Cerebellar cortex (tissue), 1 donor: Measurements from ENCODE around the gene NFAM1.

ENCODE experiments used
- DNase-seq: peaks from one replicate; pipeline ENCODE4 v3.0.0-alpha.2; 2015; ENCODE audit warnings: low spot score

Gene NFAM1

GRCh38 chr22:42414565-42415303, 17.5 kb downstream of the NFAM1 start:
- no peak for DNase-seq

DNA sequence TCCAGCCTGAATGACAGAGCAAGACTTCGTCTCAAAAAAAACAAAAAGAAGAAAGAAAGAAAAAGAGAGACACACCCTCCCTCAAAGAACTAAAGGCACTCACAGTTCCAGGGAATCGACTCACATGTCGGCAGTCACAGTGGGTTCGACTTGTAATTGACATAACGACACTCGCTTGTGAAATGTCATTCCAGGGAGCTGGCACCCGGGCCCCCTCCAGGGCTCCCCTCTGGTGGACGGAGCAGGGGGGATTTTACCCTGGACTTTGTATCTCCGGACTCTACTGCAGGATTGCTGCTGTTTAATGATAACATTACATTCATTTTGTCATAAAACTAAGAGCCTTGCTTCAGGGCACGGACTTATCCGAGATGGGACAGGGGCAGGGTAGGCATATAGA, 18.2 kb downstream of the NFAM1 start:
- no peak for DNase-seq

DNA sequence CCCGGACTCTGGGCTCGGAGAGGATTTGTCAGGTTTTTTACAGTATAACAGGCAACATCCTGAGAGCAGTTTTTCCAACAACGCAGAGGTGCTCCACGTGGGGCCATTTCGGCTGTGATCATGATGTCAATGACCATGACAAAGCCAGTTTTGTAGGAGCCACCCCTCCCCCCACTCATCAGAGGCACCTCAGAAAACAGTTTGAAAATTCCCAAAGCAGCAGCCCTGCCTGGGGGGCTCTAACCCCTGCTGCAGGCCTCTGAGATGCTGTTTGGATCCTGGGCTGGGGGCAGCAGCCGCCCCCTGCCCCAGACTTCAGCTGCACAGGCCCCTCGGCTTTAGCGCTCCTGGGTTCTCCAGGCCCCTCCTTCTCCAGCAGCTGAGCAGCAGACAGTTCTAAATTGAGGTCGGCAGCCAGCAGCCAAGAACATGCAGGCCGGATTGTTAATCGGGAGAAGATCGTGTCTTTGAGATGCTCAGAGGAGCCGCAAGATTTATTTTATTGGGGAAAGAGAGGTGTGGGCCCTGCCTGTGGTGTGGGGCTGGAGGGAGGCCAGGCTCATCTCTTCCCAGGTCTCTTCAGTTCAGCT, 19.4 kb downstream of the NFAM1 start:
- no peak for DNase-seq

DNA sequence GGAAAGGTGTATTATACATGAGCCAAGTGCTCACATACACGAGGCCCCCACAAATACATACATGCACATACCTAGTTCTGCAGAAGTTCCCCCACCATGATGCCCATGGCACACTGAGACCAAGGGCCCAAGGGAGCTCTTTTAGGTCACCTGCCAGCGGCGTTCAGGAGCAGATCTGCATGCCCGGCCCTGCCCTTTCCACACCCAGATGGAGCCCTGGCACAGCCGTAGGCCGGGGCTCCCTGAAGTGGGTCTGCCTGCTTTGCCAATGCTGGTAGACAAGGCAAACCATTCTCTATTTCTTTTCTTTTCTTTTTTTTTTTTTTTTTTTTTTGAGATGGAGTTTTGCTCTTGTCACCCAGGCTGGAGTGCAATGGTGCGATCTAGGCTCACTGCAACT, 21.5 kb downstream of the NFAM1 start:
- DNase-seq = no peak

- no peak for DNase-seq
These were observed 23.2 kb downstream of the NFAM1 start for GRCh38 chr22:42408810-42409529.

GRCh38 chr22:42408276-42408675, 23.9 kb downstream of the NFAM1 start:
- DNase-seq = no peak

DNA sequence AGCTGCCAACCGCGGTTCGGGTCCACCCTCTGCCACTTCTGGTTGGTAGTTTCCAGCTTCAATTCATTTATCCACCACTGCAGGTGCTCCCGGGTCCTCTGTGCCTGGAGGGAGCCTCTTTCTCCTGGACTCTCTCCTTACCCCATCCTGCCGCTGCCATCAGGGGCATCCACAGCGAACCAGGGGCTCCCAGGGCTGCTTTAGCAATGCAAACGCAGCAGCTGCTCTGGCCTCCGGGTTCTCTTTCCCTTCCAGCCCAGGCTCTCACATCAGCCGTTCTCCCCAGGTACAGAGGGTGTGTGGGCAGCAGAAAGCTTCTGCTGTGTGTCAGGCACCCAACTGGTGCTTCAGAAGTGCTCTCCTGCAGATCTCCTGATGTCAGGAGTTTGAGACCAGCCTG, 27.9 kb downstream of the NFAM1 start:
- no peak for DNase-seq

GRCh38 chr22:42401535-42402334, 30.5 kb downstream of the NFAM1 start:
- DNase-seq = no peak

GRCh38 chr22:42400811-42401534, 31.2 kb downstream of the NFAM1 start:
- no peak for DNase-seq

GRCh38 chr22:42399315-42400271, 32.6 kb downstream of the NFAM1 start:
- DNase-seq = no peak

GRCh38 chr22:42397332-42398249, 34.6 kb downstream of the NFAM1 start:
- no peak for DNase-seq

DNA sequence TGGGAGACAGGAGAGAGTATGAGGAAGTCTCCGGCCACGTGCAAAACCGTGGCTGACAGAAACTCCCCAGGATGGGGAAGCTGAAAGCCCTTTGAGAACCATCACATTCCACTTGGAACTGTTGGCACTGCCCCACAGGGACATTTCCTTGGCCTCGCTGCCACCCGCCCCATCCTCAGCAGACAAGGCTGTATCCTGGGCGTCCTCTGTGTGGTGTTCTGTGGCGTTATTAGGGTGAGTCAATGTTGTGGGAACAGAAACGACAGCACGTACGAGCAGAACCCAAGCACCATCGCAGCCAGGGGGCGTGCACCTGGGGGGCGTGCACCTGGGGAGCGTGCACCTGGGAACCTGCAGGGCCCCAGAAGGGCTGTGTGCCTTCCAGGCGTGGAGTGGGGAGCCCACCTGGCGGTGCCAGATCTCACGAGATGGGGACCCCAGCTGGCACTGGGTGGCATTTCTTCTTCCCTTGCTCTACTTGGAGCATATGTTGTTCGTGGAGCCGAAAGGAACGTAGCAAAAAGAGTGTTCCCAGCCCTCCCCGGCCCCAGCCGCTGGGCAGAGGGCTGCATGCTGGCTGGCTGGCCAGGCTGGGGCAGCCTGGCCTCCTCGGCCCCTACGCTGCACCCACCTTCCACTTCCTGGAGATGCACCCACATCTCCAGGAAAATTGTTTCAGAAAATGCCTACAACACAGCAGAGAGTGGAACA, 35.4 kb downstream of the NFAM1 start:
- DNase-seq = no peak

DNA sequence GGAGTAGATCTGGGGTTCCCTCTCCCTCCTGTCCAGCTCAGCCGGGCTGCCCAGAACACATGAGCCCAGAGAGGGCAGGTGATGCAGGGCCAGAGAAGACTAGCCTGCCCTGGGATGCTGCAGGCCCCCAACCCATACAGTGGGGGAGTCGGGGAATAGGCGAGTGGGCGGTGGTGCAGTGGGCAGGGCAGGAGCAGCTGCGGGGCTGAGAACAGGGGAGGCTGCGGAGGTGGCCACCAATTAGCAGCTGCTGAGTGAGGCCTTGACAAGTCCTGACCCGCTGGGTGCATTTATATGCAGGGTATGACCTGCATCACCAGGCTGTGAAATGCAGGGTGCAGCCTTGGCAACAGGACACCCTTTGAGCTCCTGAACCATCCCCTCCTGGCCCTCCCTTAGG, 43.1 kb downstream of the NFAM1 start:
- no peak for DNase-seq

- peak; percentile 95 for DNase-seq
These were observed 43.9 kb downstream of the NFAM1 start for GRCh38 chr22:42388130-42388797.

- DNase-seq = no peak
These were observed 44.6 kb downstream of the NFAM1 start for GRCh38 chr22:42387631-42388030.

- no peak for DNase-seq
These were observed 46.5 kb downstream of the NFAM1 start for GRCh38 chr22:42385696-42386095.

- no peak for DNase-seq
These were observed 47.7 kb downstream of the NFAM1 start for GRCh38 chr22:42384506-42384905.

GRCh38 chr22:42383851-42384417, 48.3 kb downstream of the NFAM1 start:
- no peak for DNase-seq
